Kidney glomerular epithelial cell (primary cell): ENCODE data around the gene HOXD1.
A peak's percentile ranks its signal among the peaks of the same experiment; 100 is the strongest.

Experiments used
- DNase-seq: peaks from one replicate; lab custom pipeline; 2025; lab: John Stamatoyannopoulos, UW

The HOXD1 gene

DNA sequence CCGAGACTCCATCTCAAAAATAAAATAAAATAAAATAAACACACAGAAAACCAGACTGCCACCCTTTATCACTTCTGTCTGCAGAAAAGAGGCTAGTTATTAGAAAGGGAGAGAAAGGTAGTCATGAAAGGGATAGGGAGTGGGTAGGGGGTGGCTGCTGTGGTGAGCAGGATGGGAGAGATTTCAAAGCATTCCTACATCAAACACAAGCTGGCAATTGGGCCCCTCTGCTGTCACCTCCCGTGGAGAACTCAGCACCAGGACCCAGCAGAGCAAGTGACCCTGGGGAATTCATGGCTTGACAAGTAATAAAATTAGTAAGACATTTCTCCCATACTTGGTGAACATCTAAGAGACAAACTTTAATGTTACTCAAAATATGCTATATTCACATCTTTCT lies 3.7 kb upstream of the HOXD1 start:
- no peak for DNase-seq

GRCh38 chr2:176186024-176186423 lies 2.4 kb upstream of the HOXD1 start:
- no peak for DNase-seq

DNA sequence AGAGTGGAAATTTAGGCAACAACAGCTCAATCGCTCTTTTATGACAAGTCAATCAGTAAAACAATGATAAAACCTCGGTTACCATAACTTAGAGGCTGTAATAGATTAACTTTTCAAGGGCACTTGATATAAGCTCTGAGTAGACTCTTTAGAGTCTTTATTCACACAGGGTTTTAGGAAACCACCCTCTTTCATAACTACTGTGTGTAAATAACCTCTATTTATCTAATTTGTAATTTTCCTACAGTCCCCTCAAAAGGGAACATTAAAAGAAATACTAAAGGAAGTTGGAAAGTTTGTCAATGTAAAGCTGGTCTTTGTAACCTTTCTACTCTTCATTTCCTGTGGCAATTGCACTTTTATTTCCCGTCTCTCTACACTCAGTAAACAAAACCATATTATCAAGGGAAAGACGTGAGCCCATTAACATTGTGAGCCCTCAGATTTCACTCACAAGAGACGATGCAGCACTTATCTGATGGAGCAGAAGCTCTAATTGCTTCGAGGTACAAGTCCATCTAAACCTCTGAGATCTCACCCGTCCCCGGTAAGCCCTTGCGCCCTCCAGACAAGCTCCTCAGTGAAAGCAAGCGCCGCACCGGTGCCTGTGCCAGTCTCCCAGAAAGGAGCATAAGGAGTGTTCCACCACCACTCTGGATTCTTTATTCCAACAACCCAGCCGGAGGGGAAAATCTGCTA lies 1.1 kb upstream of the HOXD1 start:
- DNase-seq, result no peak

DNA sequence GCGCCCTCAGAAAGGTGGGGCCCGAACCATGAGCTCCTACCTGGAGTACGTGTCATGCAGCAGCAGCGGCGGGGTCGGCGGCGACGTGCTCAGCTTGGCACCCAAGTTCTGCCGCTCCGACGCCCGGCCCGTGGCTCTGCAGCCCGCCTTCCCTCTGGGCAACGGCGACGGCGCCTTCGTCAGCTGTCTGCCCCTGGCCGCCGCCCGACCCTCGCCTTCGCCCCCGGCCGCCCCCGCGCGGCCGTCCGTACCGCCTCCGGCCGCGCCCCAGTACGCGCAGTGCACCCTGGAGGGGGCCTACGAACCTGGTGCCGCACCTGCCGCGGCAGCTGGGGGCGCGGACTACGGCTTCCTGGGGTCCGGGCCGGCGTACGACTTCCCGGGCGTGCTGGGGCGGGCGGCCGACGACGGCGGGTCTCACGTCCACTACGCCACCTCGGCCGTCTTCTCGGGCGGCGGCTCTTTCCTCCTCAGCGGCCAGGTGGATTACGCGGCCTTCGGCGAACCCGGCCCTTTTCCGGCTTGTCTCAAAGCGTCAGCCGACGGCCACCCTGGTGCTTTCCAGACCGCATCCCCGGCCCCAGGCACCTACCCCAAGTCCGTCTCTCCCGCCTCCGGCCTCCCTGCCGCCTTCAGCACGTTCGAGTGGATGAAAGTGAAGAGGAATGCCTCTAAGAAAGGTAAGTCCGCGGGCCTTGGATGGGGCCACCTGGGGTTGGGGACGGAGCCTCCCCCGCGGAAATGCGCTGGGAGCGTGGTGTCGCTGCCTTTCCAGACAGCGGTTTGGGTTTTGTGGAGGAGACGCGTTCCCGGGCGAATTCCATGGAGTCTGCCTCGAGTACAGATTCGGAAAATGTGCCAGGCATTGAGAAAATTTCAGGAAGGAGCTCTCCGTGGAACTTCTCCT lies 559 bp downstream of the HOXD1 start:
- no peak for DNase-seq

DNA sequence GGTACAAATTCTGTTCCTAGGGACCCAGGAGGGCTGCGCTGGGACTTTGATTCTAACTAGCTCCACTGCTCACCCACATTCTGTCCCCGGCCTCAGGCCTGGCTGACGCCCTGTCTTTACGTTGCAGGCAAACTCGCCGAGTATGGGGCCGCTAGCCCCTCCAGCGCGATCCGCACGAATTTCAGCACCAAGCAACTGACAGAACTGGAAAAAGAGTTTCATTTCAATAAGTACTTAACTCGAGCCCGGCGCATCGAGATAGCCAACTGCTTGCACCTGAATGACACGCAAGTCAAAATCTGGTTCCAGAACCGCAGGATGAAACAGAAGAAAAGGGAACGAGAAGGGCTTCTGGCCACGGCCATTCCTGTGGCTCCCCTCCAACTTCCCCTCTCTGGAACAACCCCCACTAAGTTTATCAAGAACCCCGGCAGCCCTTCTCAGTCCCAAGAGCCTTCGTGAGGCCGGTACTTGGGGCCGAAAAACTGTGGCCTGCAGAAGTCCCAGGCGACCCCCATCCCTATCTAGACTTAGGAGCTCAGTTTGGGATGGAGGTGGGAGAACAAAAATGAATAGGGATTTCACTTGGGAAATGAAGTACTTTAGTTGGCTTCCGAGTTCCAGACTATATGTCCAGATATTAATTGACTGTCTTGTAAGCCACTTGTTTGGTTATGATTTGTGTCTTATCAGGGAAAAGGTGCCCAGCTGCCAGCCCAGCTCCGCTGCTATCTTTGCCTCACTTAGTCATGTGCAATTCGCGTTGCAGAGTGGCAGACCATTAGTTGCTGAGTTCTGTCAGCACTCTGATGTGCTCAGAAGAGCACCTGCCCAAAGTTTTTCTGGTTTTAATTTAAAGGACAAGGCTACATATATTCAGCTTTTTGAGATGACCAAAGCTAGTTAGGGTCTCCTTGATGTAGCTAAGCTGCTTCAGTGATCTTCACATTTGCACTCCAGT lies 1.5 kb downstream of the HOXD1 start:
- no peak for DNase-seq

DNA sequence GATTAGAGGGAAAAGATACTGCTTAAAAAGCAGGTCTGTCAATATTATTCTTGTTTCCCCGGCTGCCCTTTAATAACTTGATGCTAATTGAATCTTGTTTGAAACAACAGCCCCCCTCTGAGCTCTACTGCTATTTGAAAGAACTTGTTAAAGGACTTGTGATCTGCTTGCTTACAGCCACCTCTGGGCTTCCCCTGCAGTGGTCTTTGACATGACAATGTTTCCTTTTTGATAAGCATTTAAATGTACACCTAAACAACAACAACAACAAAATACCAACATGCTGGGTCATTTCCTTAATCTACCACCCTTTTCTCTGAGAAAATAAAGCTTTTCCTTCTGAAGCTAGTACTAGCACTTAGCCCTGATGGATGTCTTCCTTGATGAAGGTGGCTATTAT lies 3.9 kb downstream of the HOXD1 start:
- no peak for DNase-seq

GRCh38 chr2:176193048-176193447 lies 4.6 kb downstream of the HOXD1 start:
- peak; percentile 22 for DNase-seq

DNA sequence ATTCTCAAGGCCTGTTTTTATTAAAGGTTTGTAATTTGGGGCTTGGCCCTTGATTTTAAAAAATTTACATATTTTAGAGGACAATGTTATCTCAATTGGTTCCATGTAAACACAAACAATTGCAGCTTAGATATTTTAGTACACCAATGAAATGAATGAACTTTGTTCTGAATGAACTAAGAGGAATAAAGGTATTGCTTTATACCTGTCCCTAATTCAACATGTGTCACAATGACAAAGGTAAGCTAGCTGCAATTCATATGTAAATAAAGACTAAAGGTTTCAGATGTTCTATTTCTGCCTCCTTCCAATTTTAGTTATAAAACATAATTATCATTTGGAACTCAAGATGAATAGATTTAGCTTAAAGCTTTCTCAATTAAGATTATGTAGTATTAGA lies 11.4 kb downstream of the HOXD1 start:
- no peak for DNase-seq

GRCh38 chr2:176200971-176201370 lies 12.5 kb downstream of the HOXD1 start:
- no peak for DNase-seq

DNA sequence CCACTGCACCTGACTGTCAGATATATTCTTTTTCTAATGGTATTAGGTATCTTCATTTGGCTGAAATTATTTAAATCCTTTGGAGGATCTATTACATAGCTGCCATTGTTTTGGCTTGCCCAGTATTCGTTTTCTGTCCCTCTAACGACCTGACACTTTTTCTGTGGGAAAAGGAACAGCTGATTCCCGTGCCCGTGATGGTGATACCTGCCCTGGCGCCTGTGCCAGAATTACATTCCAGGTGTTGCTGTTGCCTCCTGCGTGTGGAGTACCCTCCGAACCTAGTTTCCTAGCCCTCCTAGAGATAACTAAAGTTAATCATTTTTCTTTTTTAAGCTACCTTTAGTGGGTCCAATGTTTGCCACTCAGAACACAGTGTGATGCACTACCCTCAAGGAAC lies 14.0 kb downstream of the HOXD1 start:
- no peak for DNase-seq

- DNase-seq, result no peak
Observed at GRCh38 chr2:176205126-176205525, 16.7 kb downstream of the HOXD1 start.

DNA sequence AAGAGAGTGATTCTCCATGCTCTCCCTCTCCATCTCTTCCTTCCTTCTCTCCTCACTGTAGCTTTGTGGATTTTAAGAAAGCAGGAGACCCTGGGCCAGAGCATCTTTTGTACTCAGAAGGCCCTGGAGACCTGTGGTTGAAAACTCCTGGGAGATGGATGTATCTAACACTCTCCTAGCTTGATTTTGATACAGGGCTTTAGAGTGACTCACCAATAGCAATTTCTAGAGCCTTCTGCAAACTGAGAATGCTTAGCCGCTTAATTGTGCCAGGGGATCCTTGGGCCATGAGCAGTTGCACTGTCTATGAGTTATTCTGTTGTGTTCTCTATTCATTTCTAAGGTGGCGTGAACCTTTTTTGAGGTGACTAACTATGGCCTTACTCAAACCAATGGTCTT lies 17.7 kb downstream of the HOXD1 start:
- DNase-seq, result no peak

GRCh38 chr2:176206682-176207081 lies 18.2 kb downstream of the HOXD1 start:
- no peak for DNase-seq

DNA sequence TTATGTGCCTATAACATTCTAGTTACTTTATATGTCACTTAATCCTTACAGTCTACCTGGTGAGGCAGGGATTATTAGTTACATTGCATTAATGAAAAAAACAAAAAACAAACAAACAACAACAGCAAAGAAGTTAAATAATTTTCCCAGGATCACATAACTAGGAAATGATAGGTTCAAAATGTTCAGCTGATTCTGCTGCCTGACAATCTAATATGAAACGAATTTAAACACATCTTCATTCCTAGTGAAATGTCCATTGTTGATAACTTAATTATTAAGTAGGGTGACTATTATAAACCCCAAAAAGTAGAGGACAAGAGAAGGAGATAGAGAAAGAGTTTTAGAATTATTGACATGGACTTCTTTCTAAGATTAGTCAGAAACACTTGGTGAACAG lies 22.6 kb downstream of the HOXD1 start:
- DNase-seq, result no peak

DNA sequence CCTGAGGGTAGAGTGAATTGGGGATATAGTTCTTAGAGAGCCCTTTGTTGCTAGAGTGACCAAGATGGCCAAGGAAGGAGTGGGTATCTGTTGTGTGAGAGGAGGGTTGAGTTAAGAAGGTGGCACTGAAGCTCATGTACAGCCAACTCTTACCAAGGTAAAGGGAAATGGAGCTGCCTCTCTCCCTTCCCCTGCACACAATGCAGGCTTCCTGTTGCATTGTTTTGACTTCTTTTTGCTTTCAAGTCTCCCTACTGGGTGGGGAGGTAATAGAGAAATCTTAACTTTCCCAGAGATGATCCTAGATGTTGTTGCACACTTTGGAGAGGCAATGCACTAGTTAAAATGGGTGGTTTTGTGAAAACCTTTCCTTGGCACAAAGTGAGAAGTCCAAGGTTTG lies 23.8 kb downstream of the HOXD1 start:
- no peak for DNase-seq

- DNase-seq, result no peak
Observed at GRCh38 chr2:176213406-176213805, 24.9 kb downstream of the HOXD1 start.

DNA sequence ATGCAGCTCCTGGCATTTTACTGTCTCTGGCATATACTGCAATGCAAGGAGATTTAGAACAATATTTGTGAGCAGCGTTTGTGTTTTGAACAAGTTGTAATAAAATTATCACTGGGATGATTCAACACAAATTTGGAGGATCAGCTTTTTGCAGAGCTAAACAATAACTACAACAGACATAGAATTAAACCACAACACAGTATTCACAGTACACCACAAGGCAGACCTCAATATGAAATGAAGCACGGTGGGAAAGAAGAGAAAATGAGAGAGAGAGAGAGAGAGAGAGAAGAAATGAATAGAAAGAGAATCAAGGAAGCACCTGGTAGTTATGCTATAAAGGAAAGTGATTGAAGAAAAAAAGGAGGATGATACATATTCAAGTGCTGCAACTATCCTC lies 39.4 kb downstream of the HOXD1 start:
- DNase-seq, result no peak

GRCh38 chr2:176234156-176234555 lies 45.7 kb downstream of the HOXD1 start:
- peak; percentile 11 for DNase-seq

DNA sequence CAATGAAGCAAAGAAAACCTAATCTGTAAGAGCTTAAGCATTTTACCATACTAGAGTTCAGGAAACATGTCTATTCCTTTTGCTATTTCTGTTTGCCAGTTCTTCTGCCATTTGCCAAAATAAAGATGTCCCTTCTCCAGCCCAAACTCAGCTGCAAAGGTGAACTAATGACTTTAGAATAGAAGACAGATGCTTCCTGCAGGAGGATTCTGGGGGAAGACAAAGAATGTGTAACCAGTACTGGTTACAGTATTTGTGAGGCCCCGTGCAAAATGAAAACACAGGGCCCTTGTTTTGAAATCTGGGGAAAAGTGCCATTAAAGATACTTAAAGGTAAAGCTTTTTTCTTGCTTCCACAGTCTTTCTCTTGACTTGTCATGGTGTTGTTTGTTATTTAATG lies 46.5 kb downstream of the HOXD1 start:
- no peak for DNase-seq

- no peak for DNase-seq
Observed at GRCh38 chr2:176237456-176237855, 49.0 kb downstream of the HOXD1 start.

- DNase-seq, result no peak
Observed at GRCh38 chr2:176239031-176239430, 50.6 kb downstream of the HOXD1 start.

DNA sequence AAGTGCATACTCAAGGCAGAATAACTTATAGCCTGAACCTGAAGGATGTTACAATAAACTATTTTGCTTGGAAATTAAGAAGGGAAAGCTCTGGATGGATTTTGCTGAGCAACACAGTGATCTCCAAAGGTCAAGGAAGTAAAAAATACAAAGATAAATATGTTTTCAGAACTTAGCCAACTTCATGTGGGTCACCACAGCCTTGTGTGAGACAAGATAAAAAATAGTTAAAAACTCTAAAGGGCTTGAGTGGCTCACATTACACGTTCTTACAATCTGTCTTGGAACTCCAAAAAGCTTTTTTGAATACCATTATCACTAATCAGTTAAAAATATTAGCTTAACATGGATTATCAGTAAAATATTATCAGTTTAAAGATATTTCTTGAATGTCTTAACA lies 51.8 kb downstream of the HOXD1 start:
- DNase-seq, result no peak
